Psoas muscle (tissue), 8 donors: ENCODE measurements around the gene MRPL19. TPM values are rescaled to one million over a fixed set of nuclear protein-coding genes. Genes with fewer than 3 reads are reported as not detected.
A peak's percentile ranks its signal among the peaks of the same experiment; 100 is the strongest.
"Not testable (repeated sequence)": the region's sequence is repeated elsewhere in the genome, so short reads cannot be mapped to it uniquely, and the experiment has no call there.

Experiments
- ATAC-seq, 4 donors: fragments of 200-7000 bp; cut with Tn5 transposase; one replicate each; pipeline ENCODE4 v1.9.1; 2020; ENCODE audit warnings: moderate library complexity in 3 of 4, mild to moderate bottlenecking in 2 of 4
- DNase-seq, 2 donors: peaks; one replicate each; pipeline ENCODE4 v3.0.0-alpha.2; 2020
- H3K27ac ChIP-seq: fragments of 200-600 bp; one replicate; pipeline ENCODE4 v1.8.0; 2022
- H3K27me3 ChIP-seq, 3 donors: fragments of 200-600 bp in 1 of 3; one replicate each; pipeline versions ENCODE4 v1.6.1 to v1.8.0; 2013 to 2022; ENCODE audit warnings: low read length in 2 of 3, mild to moderate bottlenecking in 2 of 3, moderate library complexity in 1 of 3; ENCODE audit not compliant: insufficient read depth in 3 of 3
- H3K36me3 ChIP-seq, 2 donors: fragments of 200-600 bp in 1 of 2; one replicate each; pipeline versions ENCODE4 v1.6.1 to v1.8.0; 2013 to 2022; ENCODE audit warnings: low read depth in 1 of 2, mild to moderate bottlenecking in 1 of 2, moderate library complexity in 1 of 2; ENCODE audit not compliant: insufficient read depth in 1 of 2
- H3K4me1 ChIP-seq: fragments of 200-600 bp; one replicate; pipeline ENCODE4 v1.8.0; 2022
- H3K4me3 ChIP-seq: fragments of 200-600 bp; one replicate; pipeline ENCODE4 v1.8.0; 2022; ENCODE audit warnings: mild to moderate bottlenecking
- H3K9me3 ChIP-seq: fragments of 200-600 bp; one replicate; pipeline ENCODE4 v1.8.0; 2022
- WGBS, 3 donors: extraction: QIAGEN DNeasy Blood & Tissue Kit; methylation state at CpG; one replicate each; pipeline versions ENCODE4 v1.1.6 to v1.1.7; 2013; 5-methylcytosine and 5-hydroxymethylcytosine counted together
- intact Hi-C, 2 donors: fragments of 100-400 bp; cut with DNase I; formaldehyde crosslinking; loops; one replicate each; pipeline versions ENCODE4 v1.11.0 to v1.14.2; 2022
- polyA plus RNA-seq, 3 donors: library from polyadenylated mRNA; stranded (reverse); fragments of 200-250 nt; gene quantifications; one replicate each; pipeline ENCODE4 v1.2.3, GENCODE V29; 2013
- total RNA-seq, 4 donors: library from RNA; stranded (reverse); fragmentation: NEBNext Ultra II Directional in 2 of 4; extraction: Animal tissue kit (Norgen Biotek cat#: 25700) in 2 of 4; gene quantifications; one replicate each; pipeline versions ENCODE4 v1.2.1 to v1.2.4, GENCODE V29; 2021 to 2023
- TF ChIP-seq, protein P1 (sequence below): fragments of 200-600 bp; IDR thresholded peaks from one replicate; pipeline ENCODE4 v1.8.0; 2022; ENCODE audit warnings: antibody characterized with exemption
- donor health status: healthy with polysubstance abuse.
- donor health status: DM: no; HTN: no; CAD: no; lungs with moderate emphysema.
- donor health status: Bipolar disorder and iron deficiency.
- donor health status: healthy.
- donor health status: DM: yes; HTN: yes; CAD: no.
- donor health status: DM: no; HTN: no; CAD: no.
- donor health status: DM: no; HTN: no; CAD: no.
- donor health status: DM: yes; HTN: yes; CAD: no.

The MRPL19 gene
- total and polyA plus RNA-seq, 7 donors, result 32.4 to 88.1 (median 68.6) TPM

DNA sequence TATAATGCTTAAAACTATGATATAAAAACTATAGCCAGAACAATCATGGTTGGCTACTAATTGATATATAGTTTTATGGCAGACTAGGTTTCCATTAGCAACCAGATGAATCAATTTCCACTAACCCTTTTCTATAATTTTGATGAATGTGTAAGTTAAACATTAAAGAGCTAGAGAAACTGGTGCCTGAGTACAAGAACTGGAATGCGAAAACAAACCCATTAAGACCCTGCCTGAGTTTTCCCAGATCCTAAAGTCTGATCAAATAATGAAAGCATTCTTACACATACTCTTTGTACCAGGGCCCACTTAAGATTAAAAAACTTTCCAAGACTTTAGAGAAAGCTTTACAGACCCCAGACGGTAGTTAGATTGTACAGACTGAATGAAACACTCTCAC, 21.3 kb downstream of the MRPL19 start:
- no peaks in the 10 kb centered on the region for H3K4me1 ChIP-seq
- H3K27ac ChIP-seq, result no peak overlapping the region
- TF ChIP-seq, protein P1, sequence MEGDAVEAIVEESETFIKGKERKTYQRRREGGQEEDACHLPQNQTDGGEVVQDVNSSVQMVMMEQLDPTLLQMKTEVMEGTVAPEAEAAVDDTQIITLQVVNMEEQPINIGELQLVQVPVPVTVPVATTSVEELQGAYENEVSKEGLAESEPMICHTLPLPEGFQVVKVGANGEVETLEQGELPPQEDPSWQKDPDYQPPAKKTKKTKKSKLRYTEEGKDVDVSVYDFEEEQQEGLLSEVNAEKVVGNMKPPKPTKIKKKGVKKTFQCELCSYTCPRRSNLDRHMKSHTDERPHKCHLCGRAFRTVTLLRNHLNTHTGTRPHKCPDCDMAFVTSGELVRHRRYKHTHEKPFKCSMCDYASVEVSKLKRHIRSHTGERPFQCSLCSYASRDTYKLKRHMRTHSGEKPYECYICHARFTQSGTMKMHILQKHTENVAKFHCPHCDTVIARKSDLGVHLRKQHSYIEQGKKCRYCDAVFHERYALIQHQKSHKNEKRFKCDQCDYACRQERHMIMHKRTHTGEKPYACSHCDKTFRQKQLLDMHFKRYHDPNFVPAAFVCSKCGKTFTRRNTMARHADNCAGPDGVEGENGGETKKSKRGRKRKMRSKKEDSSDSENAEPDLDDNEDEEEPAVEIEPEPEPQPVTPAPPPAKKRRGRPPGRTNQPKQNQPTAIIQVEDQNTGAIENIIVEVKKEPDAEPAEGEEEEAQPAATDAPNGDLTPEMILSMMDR, result no peak
- intact Hi-C loops, result no loop called here
- no peak for ATAC-seq
- H3K27me3 ChIP-seq, result no peaks in the 10 kb centered on the region
- peaks cover 2 to 93% of the 10 kb centered on the region in 2 donors for H3K36me3 ChIP-seq
- 87 to 94% (median 93%) methylated on average over 2 of the region's 2 CpGs for WGBS, 3 donors
- no peak for DNase-seq
- no peak overlapping the region for H3K4me3 ChIP-seq
- H3K9me3 ChIP-seq, result no peaks in the 10 kb centered on the region

DNA sequence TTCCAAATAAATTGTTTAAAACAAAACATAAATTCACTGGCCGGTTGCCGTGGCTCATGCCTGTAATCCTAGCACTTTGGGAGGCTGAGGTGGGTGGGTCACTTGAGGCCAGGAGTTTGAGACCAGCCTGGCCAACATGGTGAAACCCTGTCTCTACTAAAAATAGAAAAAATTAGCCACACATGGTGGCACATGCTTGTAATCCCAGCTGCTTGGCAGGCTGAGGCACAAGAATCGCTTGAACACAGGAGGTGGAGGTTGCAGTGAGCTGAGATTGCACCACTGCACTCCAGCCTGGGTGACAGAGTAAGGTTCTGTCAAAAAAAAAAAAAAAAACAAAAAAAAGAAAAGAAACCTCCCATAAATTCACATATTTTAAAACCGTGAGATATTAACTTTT, 28.8 kb downstream of the MRPL19 start:
- not testable (repeated sequence) for H3K27me3 ChIP-seq, H3K4me3 ChIP-seq, H3K9me3 ChIP-seq
- WGBS, 3 donors, result 13 to 36% (median 28%) methylated on average over 4 of the region's 4 CpGs
- peak; percentile 44 to 80 for DNase-seq
- intact Hi-C loops, result loop anchor here in 1 of 2 donors (5.0 kb wide), 1 partner anchor 33 kb away; no protein-coding TSS in a partner anchor
- Histone ChIP-seq H3K36me3 (peaks cover 2 to 51% of the 10 kb centered on the region in 2 donors), H3K4me1 (peaks cover 33% of the 10 kb centered on the region), H3K27ac (peak overlapping the region; percentile 81)
- peak; percentile 81 to 88 (median 84) for ATAC-seq

DNA sequence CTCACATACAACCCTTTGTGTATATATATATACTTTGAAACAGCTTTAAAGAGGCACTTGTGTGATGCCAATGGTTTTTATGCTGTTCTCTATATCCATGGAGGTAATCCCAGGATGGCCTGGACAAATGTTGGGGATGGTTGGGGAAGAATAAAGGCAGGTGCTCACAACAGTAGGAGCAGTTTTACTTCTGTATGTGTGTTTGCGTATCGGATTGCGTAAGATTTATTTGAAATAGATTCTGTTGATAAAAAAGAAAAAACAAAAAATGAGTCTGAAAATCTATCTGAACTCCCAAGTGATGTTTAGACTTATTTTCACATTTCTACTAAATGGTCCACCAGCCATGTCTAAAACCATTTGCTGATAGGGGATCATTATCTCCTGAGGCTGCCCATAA, 29.3 kb downstream of the MRPL19 start:
- Histone ChIP-seq H3K4me1 (peaks cover 33% of the 10 kb centered on the region), H3K4me3 (no peak overlapping the region), H3K27me3 (no peaks in the 10 kb centered on the region), H3K27ac (peak overlapping the region; percentile 81), H3K36me3 (peaks cover 2 to 51% of the 10 kb centered on the region in 2 donors), H3K9me3 (no peaks in the 10 kb centered on the region)
- WGBS, 3 donors, result 64 to 88% (median 68%) methylated on average over 3 of the region's 3 CpGs
- ATAC-seq, result peak; percentile 23 to 49 (median 27)
- DNase-seq, result no peak
- TF ChIP-seq, protein P1, result no peak
- intact Hi-C loops, result loop anchor here in 1 of 2 donors (5.0 kb wide), 1 partner anchor 34 kb away; no protein-coding TSS in a partner anchor

DNA sequence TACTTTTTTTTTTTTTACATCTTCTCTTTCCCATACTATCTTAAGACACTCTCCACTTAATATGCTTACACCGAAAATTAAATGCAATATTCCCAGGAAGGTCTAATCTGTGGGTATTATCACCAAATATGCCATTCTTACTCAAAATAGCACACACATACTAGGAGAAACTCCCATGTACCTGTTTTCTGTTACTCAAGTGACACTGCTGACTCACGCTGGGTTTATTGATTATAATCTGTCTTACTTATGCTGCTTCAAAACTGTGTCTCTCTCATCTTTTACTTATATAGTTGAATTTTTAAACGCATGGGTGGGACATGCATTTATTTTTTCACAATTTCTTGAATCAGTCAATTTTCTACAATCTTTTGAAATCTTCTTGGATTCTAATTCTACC, 29.9 kb downstream of the MRPL19 start:
- Histone ChIP-seq H3K27ac (peak overlapping the region; percentile 81), H3K4me1 (peaks cover 33% of the 10 kb centered on the region), H3K36me3 (peaks cover 2 to 51% of the 10 kb centered on the region in 2 donors), H3K27me3 (no peaks in the 10 kb centered on the region), H3K4me3 (no peak overlapping the region), H3K9me3 (no peaks in the 10 kb centered on the region)
- intact Hi-C loops, result loop anchor here in 1 of 2 donors (5.0 kb wide), 1 partner anchor 34 kb away; no protein-coding TSS in a partner anchor
- 75 to 85% (median 82%) methylated on average over 3 of the region's 3 CpGs for WGBS, 3 donors
- TF ChIP-seq, protein P1, result no peak
- DNase-seq (no peak), ATAC-seq (peak in 1 of 4 donors; percentile 6)

DNA sequence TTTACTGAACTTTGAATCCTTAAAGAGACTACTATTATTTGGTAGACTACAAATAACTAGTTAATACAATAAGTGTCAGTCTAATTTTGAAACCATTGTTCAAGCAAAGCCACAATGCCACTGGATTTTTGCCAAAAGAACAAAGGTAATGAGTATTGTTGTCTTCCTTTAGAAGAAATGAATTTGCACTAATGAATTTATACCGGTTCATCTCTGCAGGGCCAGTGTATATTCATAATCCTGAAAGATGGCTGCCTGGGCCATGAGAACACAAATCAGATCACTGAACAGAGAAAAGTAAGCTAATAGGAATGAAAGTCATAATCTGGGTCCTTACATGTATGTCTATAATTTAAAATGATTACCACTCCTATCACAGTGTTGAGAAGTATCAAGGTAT, 33.0 kb downstream of the MRPL19 start:
- Histone ChIP-seq H3K9me3 (no peaks in the 10 kb centered on the region), H3K4me1 (peaks cover 27% of the 10 kb centered on the region), H3K27ac (no peak overlapping the region), H3K27me3 (no peaks in the 10 kb centered on the region), H3K36me3 (peaks cover 0 to 53% of the 10 kb centered on the region in 2 donors), H3K4me3 (no peak overlapping the region)
- ATAC-seq, result no peak
- no peak for DNase-seq
- WGBS, 3 donors, result 62 to 83% (median 80%) methylated on average over 1 of the region's 1 CpG
- TF ChIP-seq, protein P1, result no peak
- intact Hi-C loops, result loop anchor here in 1 of 2 donors (5.0 kb wide), 1 partner anchor 37 kb away; no protein-coding TSS in a partner anchor
